A549 (cell line): ENCODE measurements around the gene CMPK1. TPM values are rescaled to one million over a fixed set of nuclear protein-coding genes. Genes with fewer than 3 reads are reported as not detected.

ENCODE experiments used
- ATAC-seq, 2 experiments: fragments of 200-7000 bp in 1 of 2; fragments of >200 bp in 1 of 2; cut with Nextera tagmentation in 1 of 2; cut with Tn5 transposase in 1 of 2; 3 replicates each; pipeline versions ENCODE4 v1.8.0 to v1.9.1; 2018 to 2020; ENCODE audit warnings: mild to moderate bottlenecking in 1 of 2, moderate library complexity in 1 of 2
- CTCF ChIA-PET: fragments of 300-600 bp; sonication (Branson Sonifier 250); formaldehyde crosslinking; extraction: SDS; loops from one replicate; lab custom pipeline; 2021; ENCODE audit warnings: antibody characterized with exemption, inconsistent platforms; lab: Yijun Ruan, JAX
- POLR2A ChIA-PET: fragments of 350-600 bp; formaldehyde crosslinking; extraction: SDS; loops from one replicate; lab custom pipeline; 2021; ENCODE audit warnings: antibody characterized with exemption, inconsistent platforms; lab: Yijun Ruan, JAX
- DNase-seq, 2 experiments: peaks; one replicate each; pipeline versions ENCODE4 v3.0.0 to v3.0.0-alpha.2; 2011 to 2016; ENCODE audit warnings: low read depth in 1 of 2, low spot score in 1 of 2
- FAIRE-seq: peaks from 2 replicates; lab custom pipeline; 2011; peaks lifted over from hg19 to GRCh38; lab: Jason Lieb, UNC
- H3K27ac ChIP-seq, 2 experiments: fragments of >200 bp; sonication (Bioruptor Twin); formaldehyde crosslinking; 3 replicates each; pipeline ENCODE4 v1.5.1; 2016 to 2017
- H3K4me1 ChIP-seq: fragments of >200 bp; sonication (Bioruptor Twin); formaldehyde crosslinking; 3 replicates; pipeline ENCODE4 v1.6.1; 2016
- H3K4me2 ChIP-seq: fragments of >200 bp; sonication (Bioruptor Twin); formaldehyde crosslinking; 3 replicates; pipeline ENCODE4 v1.6.1; 2016
- H3K4me3 ChIP-seq: fragments of >200 bp; sonication (Bioruptor Twin); formaldehyde crosslinking; 3 replicates; pipeline ENCODE4 v1.5.1; 2016
- H3K9me3 ChIP-seq: fragments of >200 bp; sonication (Bioruptor Twin); formaldehyde crosslinking; 3 replicates; pipeline ENCODE4 v1.6.1; 2016
- CBX2 ChIP-seq: fragments of 200-600 bp; sonication (generic); IDR thresholded peaks from 2 replicates; pipeline ENCODE4 v1.6.1; 2016; ENCODE audit warnings: low read depth, mild to moderate bottlenecking, borderline replicate concordance
- CEBPB ChIP-seq, 2 experiments: fragments of >200 bp in 1 of 2; sonication (Bioruptor Twin) in 1 of 2; formaldehyde crosslinking in 1 of 2; IDR thresholded peaks; 2 replicates each; pipeline ENCODE4 v1.6.1; 2012 to 2016
- CHD4 ChIP-seq: fragments of 200-600 bp; sonication (generic); IDR thresholded peaks from 2 replicates; pipeline ENCODE4 v1.6.1; 2016; ENCODE audit warnings: antibody characterized with exemption, mild to moderate bottlenecking, borderline replicate concordance
- CTCF ChIP-seq: fragments of >200 bp; sonication (Bioruptor Twin); formaldehyde crosslinking; IDR thresholded peaks from 3 replicates; pipeline ENCODE4 v1.5.1; 2016
- ESRRA ChIP-seq: fragments of 150-350 bp; IDR thresholded peaks from 2 replicates; pipeline ENCODE4 v1.6.1; 2014; ENCODE audit warnings: mild to moderate bottlenecking, low read length, borderline replicate concordance
- FOSB ChIP-seq: fragments of 250-450 bp; sonication (Bioruptor Pico); IDR thresholded peaks from 2 replicates; pipeline ENCODE4 v1.5.0; 2020; ENCODE audit warnings: mild to moderate bottlenecking, moderate library complexity
- GATA3 ChIP-seq: IDR thresholded peaks from 2 replicates; pipeline ENCODE4 v1.6.1; 2012; ENCODE audit warnings: borderline replicate concordance
- HEYL ChIP-seq: fragments of 250-450 bp; sonication (Bioruptor Pico); IDR thresholded peaks from 2 replicates; pipeline ENCODE4 v1.8.0; 2021; ENCODE audit warnings: mild to moderate bottlenecking, moderate library complexity
- HOXB5 ChIP-seq: fragments of 250-450 bp; sonication (Bioruptor Pico); IDR thresholded peaks from 2 replicates; pipeline ENCODE4 v1.5.0; 2020; ENCODE audit warnings: mild to moderate bottlenecking, moderate library complexity
- JUNB ChIP-seq: fragments of >200 bp; sonication (Bioruptor Twin); formaldehyde crosslinking; IDR thresholded peaks from 2 replicates; pipeline ENCODE4 v1.6.1; 2016
- MAFK ChIP-seq: fragments of 450-650 bp; IDR thresholded peaks from 2 replicates; pipeline ENCODE4 v1.6.1; 2014; ENCODE audit not compliant: partially characterized antibody
- MAZ ChIP-seq: fragments of 150-350 bp; IDR thresholded peaks from 2 replicates; pipeline ENCODE4 v1.6.1; 2014; ENCODE audit warnings: antibody characterized with exemption, low read depth, low read length, borderline replicate concordance
- MYC ChIP-seq: IDR thresholded peaks from 2 replicates; pipeline ENCODE4 v1.6.1; 2012; ENCODE audit warnings: mild to moderate bottlenecking, inconsistent platforms, low read length, improper control_type of control experiment, borderline replicate concordance
- NFE2L2 ChIP-seq: fragments of 150-350 bp; conservative IDR thresholded peaks from 2 replicates; pipeline ENCODE4 v1.6.1; 2014; ENCODE audit warnings: low read length
- NR3C1 ChIP-seq: fragments of >200 bp; sonication (Bioruptor Twin); formaldehyde crosslinking; IDR thresholded peaks from 3 replicates; pipeline ENCODE4 v1.6.1; 2017
- POLR2A ChIP-seq: IDR thresholded peaks from 2 replicates; pipeline ENCODE4 v1.6.1; 2012; ENCODE audit warnings: mild to moderate bottlenecking, low read length
- RAD21 ChIP-seq, 2 experiments: fragments of >200 bp in 1 of 2; sonication (Bioruptor Twin) in 1 of 2; formaldehyde crosslinking in 1 of 2; IDR thresholded peaks in 1 of 2; conservative IDR thresholded peaks in 1 of 2; 2 replicates in 1 of 2; 3 replicates in 1 of 2; pipeline ENCODE4 v1.6.1; 2012 to 2018; ENCODE audit warnings: inconsistent platforms in 1 of 2
- RARB ChIP-seq: fragments of 250-450 bp; sonication (Bioruptor Pico); IDR thresholded peaks from 2 replicates; pipeline ENCODE4 v1.8.0; 2021; ENCODE audit warnings: mild to moderate bottlenecking, moderate library complexity
- SMC3 ChIP-seq: fragments of >200 bp; sonication (Bioruptor Twin); formaldehyde crosslinking; IDR thresholded peaks from 3 replicates; pipeline ENCODE4 v1.6.1; 2018; ENCODE audit warnings: inconsistent platforms
- TFCP2L1 ChIP-seq: fragments of 250-450 bp; sonication (Bioruptor Pico); IDR thresholded peaks from 2 replicates; pipeline ENCODE4 v1.5.0; 2021; ENCODE audit warnings: mild to moderate bottlenecking
- ZNF302 ChIP-seq: fragments of 250-450 bp; sonication (Bioruptor Pico); IDR thresholded peaks from 2 replicates; pipeline ENCODE4 v1.9.0; 2021; ENCODE audit warnings: inconsistent platforms, mild to moderate bottlenecking, moderate library complexity
- WGBS: methylation state at CpG from one replicate; pipeline ENCODE4 v1.1.6; 2017; ENCODE audit errors: missing lambda C conversion rate; 5-methylcytosine and 5-hydroxymethylcytosine counted together
- polyA plus RNA-seq, 4 experiments: library from polyadenylated mRNA; depleted of rRNA in 3 of 4; stranded (reverse); fragments of >200 nt; fragmentation: RNase III in 1 of 4; extraction: RNeasy Plus Mini Kit Qiagen cat#74134 plus additional on column Dnase treatment in 1 of 4; gene quantifications; 2 replicates in 3 of 4; 3 replicates in 1 of 4; pipeline ENCODE4 v1.2.3, GENCODE V29; 2011 to 2017
- TF ChIP-seq, protein P1 (sequence below): fragments of 150-350 bp; IDR thresholded peaks from 2 replicates; pipeline ENCODE4 v1.6.1; 2014; ENCODE audit warnings: low read depth, mild to moderate bottlenecking, low read length
- TF ChIP-seq, protein P2 (sequence below): IDR thresholded peaks from 2 replicates; pipeline ENCODE4 v1.6.1; 2012; ENCODE audit warnings: low read depth, borderline replicate concordance
- TF ChIP-seq, protein P3 (sequence below): IDR thresholded peaks from 2 replicates; pipeline ENCODE4 v1.6.1; 2012

CMPK1 gene
- polyA plus RNA-seq, 2 of the 4 experiments (the other 2 are of a cell fraction): 89.3 to 103 TPM

DNA sequence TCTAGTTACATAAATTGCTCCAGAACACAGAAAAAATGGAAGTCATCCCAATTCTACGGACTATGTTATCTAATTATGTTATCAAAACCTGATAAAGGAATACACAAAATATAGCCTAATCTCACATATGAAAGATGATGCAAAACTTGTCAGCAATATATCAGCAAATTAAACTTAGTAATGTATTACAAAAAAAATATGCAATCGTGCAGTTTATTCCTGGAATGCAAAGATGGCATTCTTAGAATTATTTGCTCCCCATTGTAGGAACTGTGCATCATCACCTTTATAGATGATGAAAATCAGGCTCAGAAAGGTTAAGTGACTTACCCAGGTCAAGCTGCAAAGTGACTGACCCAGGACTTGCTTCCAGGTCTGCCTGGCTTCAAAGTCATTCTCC is 90.3 kb downstream of the CMPK1 start:
- no peak overlapping the region for H3K4me2 ChIP-seq
- H3K9me3 ChIP-seq: no peaks in the 10 kb centered on the region
- CTCF ChIA-PET: interaction anchor here (0.7 to 2.8 kb wide), 16 partner anchors 8 to 331 kb away, joined by 3 to 28 read pairs (median 5); partner anchors contain the start of genes CMPK1 and FOXD2
- ATAC-seq (no peak), FAIRE-seq (no peak)
- 16% methylated on average over 2 of the region's 2 CpGs for WGBS
- TF ChIP-seq FOSB (no peak), ESRRA (no peak), MAFK (peak; percentile 63)
- TF ChIP-seq, all 56 proteins: peak for 1
- Histone ChIP-seq H3K4me1 (no peaks in the 10 kb centered on the region), H3K4me3 (no peak overlapping the region), H3K27ac (no peak overlapping the region)
- no peak for DNase-seq
- POLR2A ChIA-PET: interaction anchor here (1.0 kb wide), 1 partner anchor 244 kb away, joined by 4 read pairs; no protein-coding TSS in a partner anchor

DNA sequence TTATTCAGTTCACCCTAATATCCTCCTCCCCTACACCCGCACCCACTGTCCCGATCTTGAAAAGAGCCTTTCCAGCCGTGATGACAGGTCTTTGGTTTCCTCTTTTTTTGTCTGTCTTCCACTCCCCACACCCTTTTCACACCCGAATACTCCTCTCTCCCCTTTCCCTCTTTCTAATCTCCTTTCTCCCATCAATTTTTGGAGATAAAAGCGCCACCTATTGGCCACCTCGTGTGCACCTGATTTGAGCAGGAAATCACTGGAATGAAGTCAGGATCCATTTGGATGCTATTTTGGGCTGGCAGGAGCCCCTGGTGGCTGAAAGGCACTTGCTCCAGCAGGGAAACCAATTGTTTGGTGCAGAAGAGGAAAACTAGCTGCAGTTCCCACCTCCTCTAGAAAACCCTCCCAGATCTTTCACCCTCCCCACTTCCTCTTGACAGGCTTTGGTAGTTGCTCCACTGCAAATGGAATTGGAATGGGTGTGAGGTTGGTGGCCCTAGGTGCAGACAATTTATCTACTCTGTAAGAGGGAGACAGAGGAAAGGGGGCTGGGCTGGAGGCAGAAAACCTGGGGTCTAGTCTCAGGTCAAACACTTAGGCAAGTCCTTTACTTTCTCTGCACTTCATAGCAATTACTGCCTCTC is 90.9 kb downstream of the CMPK1 start:
- POLR2A ChIA-PET: no interaction called here
- H3K9me3 ChIP-seq: no peaks in the 10 kb centered on the region
- no peaks in the 10 kb centered on the region for H3K4me1 ChIP-seq
- peak; percentile 92 to 97 for ATAC-seq
- H3K27ac ChIP-seq: no peak overlapping the region
- no peak for FAIRE-seq
- H3K4me2 ChIP-seq: no peak overlapping the region
- WGBS: 30% methylated on average over 6 of the region's 6 CpGs
- CTCF ChIA-PET: interaction anchor here (0.7 to 2.8 kb wide), 18 partner anchors 7 to 303 kb away, joined by 3 to 28 read pairs (median 4); partner anchors contain the start of genes CMPK1 and FOXD2
- TF ChIP-seq, protein P1, sequence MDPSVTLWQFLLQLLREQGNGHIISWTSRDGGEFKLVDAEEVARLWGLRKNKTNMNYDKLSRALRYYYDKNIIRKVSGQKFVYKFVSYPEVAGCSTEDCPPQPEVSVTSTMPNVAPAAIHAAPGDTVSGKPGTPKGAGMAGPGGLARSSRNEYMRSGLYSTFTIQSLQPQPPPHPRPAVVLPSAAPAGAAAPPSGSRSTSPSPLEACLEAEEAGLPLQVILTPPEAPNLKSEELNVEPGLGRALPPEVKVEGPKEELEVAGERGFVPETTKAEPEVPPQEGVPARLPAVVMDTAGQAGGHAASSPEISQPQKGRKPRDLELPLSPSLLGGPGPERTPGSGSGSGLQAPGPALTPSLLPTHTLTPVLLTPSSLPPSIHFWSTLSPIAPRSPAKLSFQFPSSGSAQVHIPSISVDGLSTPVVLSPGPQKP: no peak
- TF ChIP-seq ESRRA (no peak), MAFK (no peak), MAZ (no peak), GATA3 (no peak), CHD4 (no peak), CTCF (peak; percentile 65), SMC3 (peak; percentile 41), RARB (CRISPR knock-in tag) (no peak), NR3C1 (no peak), JUNB (no peak), NFE2L2 (no peak), TFCP2L1 (no peak), FOSB (no peak), MYC (no peak), HEYL (CRISPR knock-in tag) (no peak), HOXB5 (CRISPR knock-in tag) (no peak), ZNF302 (CRISPR knock-in tag) (no peak), CEBPB (IDR thresholded peaks at IDR 0.05) (no peak), CBX2 (no peak), RAD21 (conservative IDR thresholded peaks at IDR 0.05 in 1 of 2, IDR thresholded peaks at IDR 0.05 in 1 of 2) (peak; percentile 22 to 38; a peak in 3 of 5 replicates), POLR2A (no peak)
- TF ChIP-seq, protein P2, sequence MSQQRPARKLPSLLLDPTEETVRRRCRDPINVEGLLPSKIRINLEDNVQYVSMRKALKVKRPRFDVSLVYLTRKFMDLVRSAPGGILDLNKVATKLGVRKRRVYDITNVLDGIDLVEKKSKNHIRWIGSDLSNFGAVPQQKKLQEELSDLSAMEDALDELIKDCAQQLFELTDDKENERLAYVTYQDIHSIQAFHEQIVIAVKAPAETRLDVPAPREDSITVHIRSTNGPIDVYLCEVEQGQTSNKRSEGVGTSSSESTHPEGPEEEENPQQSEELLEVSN: no peak
- TF ChIP-seq, protein P3, sequence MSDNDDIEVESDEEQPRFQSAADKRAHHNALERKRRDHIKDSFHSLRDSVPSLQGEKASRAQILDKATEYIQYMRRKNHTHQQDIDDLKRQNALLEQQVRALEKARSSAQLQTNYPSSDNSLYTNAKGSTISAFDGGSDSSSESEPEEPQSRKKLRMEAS: no peak
- DNase-seq: peak; percentile 63 to 65
- H3K4me3 ChIP-seq: no peak overlapping the region

Other genes starting within 250 kb of the CMPK1 start
- gene CYP4A22, start 196.3 kb upstream of the CMPK1 start, polyA plus RNA-seq (2011; rRNA removed): not detected in 2 replicates
- gene CYP4A22, start 196.3 kb upstream of the CMPK1 start, polyA plus RNA-seq (2017; fragmentation: RNase III; extraction: RNeasy Plus Mini Kit Qiagen cat#74134 plus additional on column Dnase treatment): not detected in 3 replicates
- 2.2 and 2.3 TPM in 2 replicates for gene PDZK1IP1, start 143.8 kb upstream of the CMPK1 start, polyA plus RNA-seq (2011; rRNA removed)
- gene PDZK1IP1, start 143.8 kb upstream of the CMPK1 start, polyA plus RNA-seq (2017; fragmentation: RNase III; extraction: RNeasy Plus Mini Kit Qiagen cat#74134 plus additional on column Dnase treatment): 6.4 to 9.4 TPM (median 6.9 TPM) in 3 replicates
- 0.04 TPM in 1 of 2 replicates, not detected in the other for gene TAL1, start 101.6 kb upstream of the CMPK1 start, polyA plus RNA-seq (2011; rRNA removed)
- 0.03 TPM in 1 of 3 replicates, not detected in the others for gene TAL1, start 101.6 kb upstream of the CMPK1 start, polyA plus RNA-seq (2017; fragmentation: RNase III; extraction: RNeasy Plus Mini Kit Qiagen cat#74134 plus additional on column Dnase treatment)
- gene STIL, start 19.6 kb upstream of the CMPK1 start, polyA plus RNA-seq (2011; rRNA removed): 19.5 and 21.7 TPM in 2 replicates
- gene STIL, start 19.6 kb upstream of the CMPK1 start, polyA plus RNA-seq (2017; fragmentation: RNase III; extraction: RNeasy Plus Mini Kit Qiagen cat#74134 plus additional on column Dnase treatment): 10.1 to 10.7 TPM (median 10.2 TPM) in 3 replicates
- not detected in 2 replicates for gene FOXE3, start 82.5 kb downstream of the CMPK1 start, polyA plus RNA-seq (2011; rRNA removed)
- gene FOXE3, start 82.5 kb downstream of the CMPK1 start, polyA plus RNA-seq (2017; fragmentation: RNase III; extraction: RNeasy Plus Mini Kit Qiagen cat#74134 plus additional on column Dnase treatment): 0.04 to 0.09 TPM (median 0.08 TPM) in 3 replicates
- gene FOXD2, start 104.3 kb downstream of the CMPK1 start, polyA plus RNA-seq (2011; rRNA removed): 0.12 and 0.13 TPM in 2 replicates
- 0.22 to 0.50 TPM (median 0.35 TPM) in 3 replicates for gene FOXD2, start 104.3 kb downstream of the CMPK1 start, polyA plus RNA-seq (2017; fragmentation: RNase III; extraction: RNeasy Plus Mini Kit Qiagen cat#74134 plus additional on column Dnase treatment)